OCI-LY7 (cell line): ENCODE results near the gene SLFN14.

Experiments used
- EZH2phosphoT487 ChIP-seq: fragments of 200-600 bp; sonication (generic); IDR thresholded peaks from 2 replicates; pipeline ENCODE4 v1.6.1; 2018; ENCODE audit warnings: low read depth, borderline replicate concordance, mild to moderate bottlenecking, mixed run types, antibody characterized with exemption, low read length, moderate library complexity, mixed read lengths
- TF ChIP-seq, protein P1 (sequence below): fragments of 200-600 bp; sonication (generic); conservative IDR thresholded peaks from 2 replicates; pipeline ENCODE4 v1.5.1; 2014; ENCODE audit warnings: mild to moderate bottlenecking, antibody characterized with exemption, low read length, moderate library complexity, mixed read lengths

DNA sequence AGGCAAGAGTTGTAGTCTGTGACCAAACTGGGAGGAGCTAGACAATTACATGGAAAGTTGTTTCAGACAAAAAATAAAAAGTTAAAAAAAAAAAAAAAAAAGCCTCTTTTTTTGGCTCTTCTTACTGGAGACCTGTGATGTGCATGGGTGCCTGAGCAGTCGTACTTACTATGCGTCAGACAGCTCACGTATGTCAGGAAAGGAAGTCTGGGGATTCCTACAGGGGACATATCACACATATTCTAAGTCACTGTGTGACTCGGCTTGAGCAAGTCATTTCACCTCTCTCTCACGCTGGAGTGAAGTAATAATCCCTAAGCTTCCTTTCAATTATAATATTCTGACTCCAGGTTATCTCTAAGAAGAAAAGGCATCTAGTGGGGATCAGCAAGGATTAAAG lies 6.0 kb downstream of the SLFN14 start:
- TF ChIP-seq, protein P1, sequence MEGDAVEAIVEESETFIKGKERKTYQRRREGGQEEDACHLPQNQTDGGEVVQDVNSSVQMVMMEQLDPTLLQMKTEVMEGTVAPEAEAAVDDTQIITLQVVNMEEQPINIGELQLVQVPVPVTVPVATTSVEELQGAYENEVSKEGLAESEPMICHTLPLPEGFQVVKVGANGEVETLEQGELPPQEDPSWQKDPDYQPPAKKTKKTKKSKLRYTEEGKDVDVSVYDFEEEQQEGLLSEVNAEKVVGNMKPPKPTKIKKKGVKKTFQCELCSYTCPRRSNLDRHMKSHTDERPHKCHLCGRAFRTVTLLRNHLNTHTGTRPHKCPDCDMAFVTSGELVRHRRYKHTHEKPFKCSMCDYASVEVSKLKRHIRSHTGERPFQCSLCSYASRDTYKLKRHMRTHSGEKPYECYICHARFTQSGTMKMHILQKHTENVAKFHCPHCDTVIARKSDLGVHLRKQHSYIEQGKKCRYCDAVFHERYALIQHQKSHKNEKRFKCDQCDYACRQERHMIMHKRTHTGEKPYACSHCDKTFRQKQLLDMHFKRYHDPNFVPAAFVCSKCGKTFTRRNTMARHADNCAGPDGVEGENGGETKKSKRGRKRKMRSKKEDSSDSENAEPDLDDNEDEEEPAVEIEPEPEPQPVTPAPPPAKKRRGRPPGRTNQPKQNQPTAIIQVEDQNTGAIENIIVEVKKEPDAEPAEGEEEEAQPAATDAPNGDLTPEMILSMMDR, result no peak
- TF ChIP-seq EZH2phosphoT487, result no peak
